Renal pelvis (tissue), 4 donors: ENCODE measurements around the gene RAD9A. TPM values are rescaled to one million over a fixed set of nuclear protein-coding genes. Genes with fewer than 3 reads are reported as not detected.
A peak's percentile ranks its signal among the peaks of the same experiment; 100 is the strongest.

Experiments
- DNase-seq: peaks from one replicate; pipeline ENCODE4 v3.0.0-alpha.2; 2013
- polyA plus RNA-seq, 3 donors: library from polyadenylated mRNA; unstranded; fragments of 120-200 nt; gene quantifications; one replicate each; pipeline ENCODE4 v1.2.1, GENCODE V29; 2013; ENCODE audit not compliant: insufficient read length in 3 of 3

The RAD9A gene
- polyA plus RNA-seq, 3 donors, result 27.0 to 38.0 (median 29.7) TPM

- peak; percentile 74 for DNase-seq
Observed at GRCh38 chr11:67372993-67373647, 18.7 kb upstream of the RAD9A start, which contains the start of gene CLCF1. Gene CLCF1 (minus strand): TSS chr11:67373598. CDS start chr11:67373539, 59 bp downstream.

GRCh38 chr11:67373648-67374570 lies 17.9 kb upstream of the RAD9A start:
- peak; percentile 79 for DNase-seq

GRCh38 chr11:67374571-67375281 lies 17.1 kb upstream of the RAD9A start:
- no peak for DNase-seq

- no peak for DNase-seq
Observed at GRCh38 chr11:67375320-67376055, 16.3 kb upstream of the RAD9A start.

GRCh38 chr11:67376063-67376820 lies 15.5 kb upstream of the RAD9A start:
- no peak for DNase-seq

- DNase-seq, result no peak
Observed at GRCh38 chr11:67376873-67377808, 14.6 kb upstream of the RAD9A start.

GRCh38 chr11:67378544-67378943 lies 13.2 kb upstream of the RAD9A start:
- no peak for DNase-seq

- no peak for DNase-seq
Observed at GRCh38 chr11:67379061-67380058, 12.4 kb upstream of the RAD9A start.

GRCh38 chr11:67381244-67381972 lies 10.4 kb upstream of the RAD9A start:
- no peak for DNase-seq

GRCh38 chr11:67382276-67383136 lies 9.3 kb upstream of the RAD9A start:
- DNase-seq, result no peak

- DNase-seq, result no peak
Observed at GRCh38 chr11:67384851-67385366, 6.9 kb upstream of the RAD9A start.

- no peak for DNase-seq
Observed at GRCh38 chr11:67387069-67387468, 4.7 kb upstream of the RAD9A start.

GRCh38 chr11:67387518-67387917 lies 4.3 kb upstream of the RAD9A start:
- no peak for DNase-seq

GRCh38 chr11:67389477-67389876 lies 2.3 kb upstream of the RAD9A start:
- no peak for DNase-seq

GRCh38 chr11:67390947-67391303 lies 861 bp upstream of the RAD9A start:
- no peak for DNase-seq

GRCh38 chr11:67392183-67392715 lies 463 bp downstream of the RAD9A start:
- no peak for DNase-seq
